Endothelial cell of umbilical vein (primary cell): ENCODE data around the gene G6PC1. TPM values are rescaled to one million over a fixed set of nuclear protein-coding genes. Genes with fewer than 3 reads are reported as not detected.

Experiments used
- BruUV-seq: library from RNA; stranded (reverse); fragments of 400-500 nt; replicated peaks from 2 replicates; lab custom pipeline; 2021; lab: Mats Ljungman, UMichigan
- CTCF ChIA-PET: fragments of 300-600, 350-600 bp; sonication (Branson Sonifier 250); formaldehyde crosslinking; loops from one replicate; lab custom pipeline; 2021; ENCODE audit warnings: antibody characterized with exemption, inconsistent platforms; lab: Charles Lee
- POLR2A ChIA-PET: fragments of 300-600, 350-600 bp; sonication (Branson Sonifier 250); formaldehyde crosslinking; loops from one replicate; lab custom pipeline; 2021; ENCODE audit warnings: antibody characterized with exemption, inconsistent platforms; lab: Charles Lee
- DNase-seq: peaks from one replicate; pipeline ENCODE4 v3.0.0-alpha.2; 2011; ENCODE audit warnings: low read depth, low spot score
- FAIRE-seq: peaks from 2 replicates; lab custom pipeline; 2011; peaks lifted over from hg19 to GRCh38; lab: Jason Lieb, UNC
- H2AFZ ChIP-seq: 2 replicates; pipeline ENCODE4 v1.6.0; 2012; ENCODE audit warnings: low read depth, low read length, control low read depth, inconsistent platforms
- H3K27ac ChIP-seq: 2 replicates; pipeline ENCODE4 v1.5.1; 2011; ENCODE audit warnings: low read depth, mild to moderate bottlenecking, control low read depth, low read length, moderate library complexity; ENCODE audit not compliant: insufficient read depth
- H3K27me3 ChIP-seq, 2 experiments: 2 replicates each; pipeline versions ENCODE4 v1.6.0 to v1.6.1; 2011; ENCODE audit warnings: low read length in 2 of 2, mixed read lengths in 1 of 2; ENCODE audit not compliant: control insufficient read depth in 2 of 2, insufficient read depth in 2 of 2
- H3K36me3 ChIP-seq, 2 experiments: 2 replicates in 1 of 2; 3 replicates in 1 of 2; pipeline ENCODE4 v1.5.1; 2011; ENCODE audit warnings: low read length in 2 of 2, mild to moderate bottlenecking in 1 of 2, moderate library complexity in 1 of 2; ENCODE audit not compliant: control insufficient read depth in 2 of 2, insufficient read depth in 2 of 2; ENCODE audit errors: extremely low read depth in 1 of 2
- H3K4me1 ChIP-seq: 3 replicates; pipeline ENCODE4 v1.5.1; 2011; ENCODE audit warnings: mild to moderate bottlenecking, low read length; ENCODE audit not compliant: control insufficient read depth, insufficient read depth; ENCODE audit errors: extremely low read depth
- H3K4me2 ChIP-seq: 2 replicates; pipeline ENCODE4 v1.6.1; 2011; ENCODE audit warnings: low read length, control low read depth, mixed read lengths; ENCODE audit not compliant: insufficient read depth
- H3K4me3 ChIP-seq, 3 experiments: fragments of 200-600 bp in 1 of 3; sonication (generic), shearing (Covaris generic) in 1 of 3; replicated peaks in 1 of 3; 2 replicates each; pipeline ENCODE4 v1.5.1; 2011 to 2016; ENCODE audit warnings: control low read depth in 3 of 3, low read length in 3 of 3, mild to moderate bottlenecking in 2 of 3, inconsistent platforms in 1 of 3, low read depth in 1 of 3, moderate library complexity in 1 of 3; ENCODE audit not compliant: insufficient read depth in 1 of 3
- H3K79me2 ChIP-seq: 2 replicates; pipeline ENCODE4 v1.6.0; 2012; ENCODE audit warnings: low read length, inconsistent platforms; ENCODE audit not compliant: control insufficient read depth, insufficient read depth
- H3K9ac ChIP-seq: replicated peaks from 2 replicates; pipeline ENCODE3; 2011; ENCODE audit warnings: low read length, control low read depth; ENCODE audit not compliant: insufficient read depth; ENCODE audit errors: extremely low read depth
- H3K9me1 ChIP-seq: replicated peaks from 3 replicates; pipeline ENCODE4 v1.6.0; 2011; ENCODE audit warnings: mild to moderate bottlenecking, low read length; ENCODE audit not compliant: control insufficient read depth, insufficient read depth; ENCODE audit errors: extremely low read depth
- H3K9me3 ChIP-seq: replicated peaks from 2 replicates; pipeline ENCODE4 v1.5.1; 2012; ENCODE audit warnings: low read length, inconsistent platforms; ENCODE audit not compliant: control insufficient read depth, insufficient read depth
- H4K20me1 ChIP-seq: replicated peaks from 2 replicates; pipeline ENCODE3; 2011; ENCODE audit warnings: mild to moderate bottlenecking, low read length; ENCODE audit not compliant: control insufficient read depth, insufficient read depth; ENCODE audit errors: extremely low read depth
- CTCF ChIP-seq, 2 donors: IDR thresholded peaks; 1 replicate in 1 of 2; 2 replicates in 1 of 2; pipeline ENCODE4 v1.5.1; 2011; ENCODE audit warnings: low read length in 2 of 2, mild to moderate bottlenecking in 2 of 2, moderate library complexity in 2 of 2, control low read depth in 1 of 2, inconsistent platforms in 1 of 2, low read depth in 1 of 2; ENCODE audit not compliant: insufficient read depth in 1 of 2; ENCODE audit errors: extremely low read depth in 1 of 2
- EZH2 ChIP-seq: IDR thresholded peaks from 2 replicates; pipeline ENCODE4 v1.6.1; 2012; ENCODE audit warnings: borderline replicate concordance, low read depth, mild to moderate bottlenecking, moderate library complexity, low read length, inconsistent platforms; ENCODE audit not compliant: severe bottlenecking
- FOS ChIP-seq: IDR thresholded peaks from 2 replicates; pipeline ENCODE4 v1.6.1; 2011; ENCODE audit warnings: mild to moderate bottlenecking, low read length, moderate library complexity, borderline replicate concordance; ENCODE audit not compliant: insufficient read depth
- GATA2 ChIP-seq: IDR thresholded peaks from 2 replicates; pipeline ENCODE4 v1.7.0; 2011; ENCODE audit warnings: low read depth, mild to moderate bottlenecking, moderate library complexity, mixed read lengths, low read length; ENCODE audit not compliant: insufficient read length, insufficient read depth
- JUN ChIP-seq: IDR thresholded peaks from 2 replicates; pipeline ENCODE4 v1.6.1; 2011; ENCODE audit warnings: borderline replicate concordance, low read depth; ENCODE audit not compliant: insufficient read length, insufficient read depth
- MYC ChIP-seq: IDR thresholded peaks from one replicate; pipeline ENCODE4 v1.6.1; 2011; ENCODE audit warnings: mild to moderate bottlenecking, low read depth, low read length
- POLR2A ChIP-seq: IDR thresholded peaks from 2 replicates; pipeline ENCODE4 v1.6.1; 2012; ENCODE audit warnings: low read depth, mild to moderate bottlenecking, control low read depth, low read length
- POLR2AphosphoS5 ChIP-seq: IDR thresholded peaks from 2 replicates; pipeline ENCODE4 v1.6.1; 2012; ENCODE audit warnings: low read depth, mild to moderate bottlenecking, control low read depth, low read length, moderate library complexity; ENCODE audit not compliant: insufficient read depth
- dilution Hi-C: fragments of 300-500 bp; cut with MboI; formaldehyde crosslinking; loops from one replicate; pipeline ENCODE4 v1.15.0; 2019; ENCODE audit warnings: low sequenced_read_pairs; ENCODE audit not compliant: extremely low pct_ligation_motif_present
- intact Hi-C: fragments of 100-400 bp; cut with micrococcal nuclease; formaldehyde crosslinking; loops from one replicate; pipeline ENCODE4 v1.10.0; 2022
- polyA plus RNA-seq, 4 experiments: library from polyadenylated mRNA; depleted of rRNA in 3 of 4; stranded (reverse) in 3 of 4; unstranded in 1 of 4; fragments of >200 nt; gene quantifications; 2 replicates each; pipeline versions ENCODE4 v1.2.1 to v1.2.3, GENCODE V29; 2011 to 2012; ENCODE audit warnings: missing spikeins in 1 of 4
- total RNA-seq: library from RNA; stranded (reverse); gene quantifications from 2 replicates; pipeline ENCODE4 v1.2.3, GENCODE V29; 2021
- TF ChIP-seq, protein P1 (sequence below): IDR thresholded peaks from 2 replicates; pipeline ENCODE4 v1.6.1; 2011; ENCODE audit not compliant: insufficient read depth, insufficient read length

The G6PC1 gene
- total and polyA plus RNA-seq, 2 donors (not counting 3 experiments of a cell fraction or from before 2014, with no cell fraction given), result not detected

- BruUV-seq, result no TSS peak
- ChIA-PET POLR2A (no interaction called here), CTCF (no interaction called here)
- H3K4me3 ChIP-seq, result no peak overlapping the region
- no peaks in the 10 kb centered on the region for H4K20me1 ChIP-seq
- dilution Hi-C loops, result no loop called here
- H3K36me3 ChIP-seq, result no peaks in the 10 kb centered on the region
- H3K27ac ChIP-seq, result no peak overlapping the region
- H2AFZ ChIP-seq, result no peak overlapping the region
- intact Hi-C loops, result no loop called here
- H3K9me3 ChIP-seq, result no peaks in the 10 kb centered on the region
- H3K9ac ChIP-seq, result no peak overlapping the region
- H3K4me2 ChIP-seq, result no peak overlapping the region
- no peaks in the 10 kb centered on the region for H3K79me2 ChIP-seq
- H3K9me1 ChIP-seq, result no peaks in the 10 kb centered on the region
- H3K4me1 ChIP-seq, result no peaks in the 10 kb centered on the region
- FAIRE-seq (no peak), DNase-seq (no peak)
- no peak for TF ChIP-seq CTCF (IDR thresholded peaks at IDR 0.05; ENCODE audit: extremely low read depth in 1 of 2, insufficient read depth in 1 of 2, low read depth in 1 of 2, low read length in 2 of 2)
- TF ChIP-seq MYC, result no peak
- TF ChIP-seq GATA2, result no peak
- no peak for TF ChIP-seq JUN
- TF ChIP-seq, protein P1, sequence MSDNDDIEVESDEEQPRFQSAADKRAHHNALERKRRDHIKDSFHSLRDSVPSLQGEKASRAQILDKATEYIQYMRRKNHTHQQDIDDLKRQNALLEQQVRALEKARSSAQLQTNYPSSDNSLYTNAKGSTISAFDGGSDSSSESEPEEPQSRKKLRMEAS, result no peak
- TF ChIP-seq FOS, result no peak
- no peak for TF ChIP-seq EZH2
- TF ChIP-seq POLR2A, result no peak
- no peak for TF ChIP-seq POLR2AphosphoS5
- peaks cover 5 to 15% of the 10 kb centered on the region in 2 experiments for H3K27me3 ChIP-seq
These were observed 8.5 kb downstream of the G6PC1 start for GRCh38 chr17:42908872-42909700.
